ENCODE measurements around the gene SLC25A23.

GRCh38 chr19:6413291-6413690 is 46.3 kb downstream of the SLC25A23 start:
- TF ChIP-seq EZH2phosphoT487 (IDR thresholded peaks at IDR 0.05; ENCODE audit: insufficient read depth, low read depth) (no peak), EZH2 (IDR thresholded peaks at IDR 0.05; ENCODE audit: insufficient read depth, poor library complexity, severe bottlenecking) (no peak)

Data from GM23248 (cell line).